GM23248 (cell line): ENCODE data around the gene PPP1R13B. TPM values are rescaled to one million over a fixed set of nuclear protein-coding genes. Genes with fewer than 3 reads are reported as not detected.
A peak's percentile ranks its signal among the peaks of the same experiment; 100 is the strongest.
"Not testable (repeated sequence)": the region's sequence is repeated elsewhere in the genome, so short reads cannot be mapped to it uniquely, and the experiment has no call there.

Experiments used
- DNase-seq: peaks from one replicate; pipeline ENCODE4 v3.0.0-alpha.2; 2015
- H2AFZ ChIP-seq: fragments of 200-600 bp; sonication (generic); 2 replicates; pipeline ENCODE4 v1.6.1; 2016; ENCODE audit warnings: antibody characterized with exemption
- H3F3A ChIP-seq: fragments of 200-600 bp; sonication (generic); 2 replicates; pipeline ENCODE4 v1.6.1; 2016; ENCODE audit warnings: mild to moderate bottlenecking, antibody characterized with exemption, mixed run types; ENCODE audit not compliant: insufficient read depth
- H3K27ac ChIP-seq: fragments of 200-600 bp; sonication (generic); 2 replicates; pipeline ENCODE4 v1.5.1; 2016; ENCODE audit warnings: mild to moderate bottlenecking
- H3K27me3 ChIP-seq: fragments of 200-600 bp; sonication (generic); replicated peaks from 2 replicates; pipeline ENCODE4 v1.6.1; 2016; ENCODE audit warnings: mild to moderate bottlenecking; ENCODE audit not compliant: insufficient read depth
- H3K36me3 ChIP-seq: fragments of 200-600 bp; sonication (generic); 2 replicates; pipeline ENCODE4 v1.6.1; 2016; ENCODE audit warnings: low read depth, mild to moderate bottlenecking
- H3K4me1 ChIP-seq: fragments of 200-600 bp; sonication (generic); 2 replicates; pipeline ENCODE4 v1.6.1; 2016; ENCODE audit warnings: mild to moderate bottlenecking; ENCODE audit not compliant: insufficient read depth
- H3K4me2 ChIP-seq: fragments of 200-600 bp; sonication (generic); one replicate; pipeline ENCODE4 v1.6.1; 2016; ENCODE audit warnings: mild to moderate bottlenecking; ENCODE audit not compliant: unreplicated experiment
- H3K4me3 ChIP-seq: fragments of 200-600 bp; sonication (generic); 2 replicates; pipeline ENCODE4 v1.5.1; 2016; ENCODE audit warnings: mild to moderate bottlenecking
- H3K79me2 ChIP-seq: fragments of 200-600 bp; sonication (generic); 2 replicates; pipeline ENCODE4 v1.6.1; 2016; ENCODE audit warnings: mild to moderate bottlenecking; ENCODE audit not compliant: insufficient read depth
- H3K9ac ChIP-seq: fragments of 200-600 bp; sonication (generic); 2 replicates; pipeline ENCODE4 v1.6.1; 2016; ENCODE audit warnings: mild to moderate bottlenecking
- H3K9me2 ChIP-seq: fragments of 200-600 bp; sonication (generic); 2 replicates; pipeline ENCODE4 v1.6.1; 2016; ENCODE audit warnings: mixed run types, mild to moderate bottlenecking, moderate library complexity; ENCODE audit not compliant: insufficient read depth
- H3K9me3 ChIP-seq: fragments of 200-600 bp; sonication (generic); one replicate; pipeline ENCODE4 v1.6.1; 2017; ENCODE audit warnings: low read depth
- H4K20me1 ChIP-seq: fragments of 200-600 bp; sonication (generic); 2 replicates; pipeline ENCODE4 v1.6.0; 2016; ENCODE audit not compliant: insufficient read depth
- EZH2 ChIP-seq: fragments of 200-600 bp; sonication (generic); IDR thresholded peaks from 2 replicates; pipeline ENCODE4 v1.6.1; 2018; ENCODE audit warnings: antibody characterized with exemption, mild to moderate bottlenecking; ENCODE audit not compliant: insufficient read depth, poor library complexity, severe bottlenecking
- EZH2phosphoT487 ChIP-seq: fragments of 200-600 bp; sonication (generic); IDR thresholded peaks from 2 replicates; pipeline ENCODE4 v1.6.1; 2018; ENCODE audit warnings: antibody characterized with exemption, moderate library complexity, mild to moderate bottlenecking, low read depth; ENCODE audit not compliant: insufficient read depth
- WGBS, 2 experiments: methylation state at CpG; one replicate each; pipeline ENCODE4 v1.1.6; 2015 to 2017; ENCODE audit warnings: low lambda C conversion rate in 2 of 2, low coverage in 1 of 2; ENCODE audit errors: missing lambda C conversion rate in 2 of 2; 5-methylcytosine and 5-hydroxymethylcytosine counted together
- in situ Hi-C: fragments of 300-500 bp; cut with MboI; formaldehyde crosslinking; loops from 2 replicates; pipeline ENCODE4 v1.15.0; 2020
- polyA plus RNA-seq: library from polyadenylated mRNA; unstranded; fragments of >200 nt; fragmentation: Nextera tagmentation; extraction: Ambion mirVana; gene quantifications from 2 replicates; pipeline ENCODE4 v1.2.1, GENCODE V29; 2016
- total RNA-seq: library from RNA; depleted of rRNA; stranded (reverse); fragments of >200 nt; shearing (Covaris generic); gene quantifications from 2 replicates; pipeline ENCODE4 v1.2.3, GENCODE V29; 2014

The PPP1R13B gene
- total and polyA plus RNA-seq, 2 experiments from 2014 or later = 2.0 to 4.6 TPM

DNA sequence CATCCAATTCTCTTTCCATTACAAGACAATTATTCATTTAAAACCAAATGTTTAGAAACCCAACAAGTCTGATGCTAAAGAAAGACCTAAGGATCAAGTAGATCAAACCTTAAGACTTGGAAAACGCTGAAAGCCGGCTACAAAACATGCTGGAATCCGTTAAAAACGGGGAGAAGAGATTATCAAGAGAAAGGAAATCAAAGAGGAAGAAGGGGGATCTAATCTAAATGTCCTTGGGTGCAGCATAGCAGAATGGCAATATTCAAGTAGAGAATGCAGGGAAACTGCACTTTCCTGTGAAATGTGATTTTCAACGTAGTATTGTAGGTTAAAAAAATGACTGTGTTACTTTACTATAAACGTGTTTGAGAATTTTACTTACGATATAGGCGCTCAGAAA lies 1.3 kb downstream of the PPP1R13B start:
- no peak overlapping the region for H3K27ac ChIP-seq
- H3K4me1 ChIP-seq = no peaks in the 10 kb centered on the region; the same call in 1 of the 2 replicates
- no peaks in the 10 kb centered on the region for H3K27me3 ChIP-seq
- H3K9ac ChIP-seq = no peak overlapping the region
- in situ Hi-C loops = no loop called here
- no peaks in the 10 kb centered on the region for H3K9me2 ChIP-seq
- H3F3A ChIP-seq = no peaks in the 10 kb centered on the region
- no peaks in the 10 kb centered on the region for H4K20me1 ChIP-seq
- H3K36me3 ChIP-seq = no peaks in the 10 kb centered on the region
- H3K4me2 ChIP-seq = peak overlapping the region; percentile 69
- 86 to 91% methylated on average over 8 of the region's 8 CpGs for WGBS, 2 experiments
- DNase-seq = no peak
- peak overlapping the region; percentile 90 for H3K4me3 ChIP-seq
- no peak for TF ChIP-seq EZH2phosphoT487
- TF ChIP-seq EZH2 = no peak
- H3K79me2 ChIP-seq = peaks cover 12% of the 10 kb centered on the region; the same call in 1 of the 2 replicates
- H2AFZ ChIP-seq = peak overlapping the region; percentile 90
- no peaks in the 10 kb centered on the region for H3K9me3 ChIP-seq

DNA sequence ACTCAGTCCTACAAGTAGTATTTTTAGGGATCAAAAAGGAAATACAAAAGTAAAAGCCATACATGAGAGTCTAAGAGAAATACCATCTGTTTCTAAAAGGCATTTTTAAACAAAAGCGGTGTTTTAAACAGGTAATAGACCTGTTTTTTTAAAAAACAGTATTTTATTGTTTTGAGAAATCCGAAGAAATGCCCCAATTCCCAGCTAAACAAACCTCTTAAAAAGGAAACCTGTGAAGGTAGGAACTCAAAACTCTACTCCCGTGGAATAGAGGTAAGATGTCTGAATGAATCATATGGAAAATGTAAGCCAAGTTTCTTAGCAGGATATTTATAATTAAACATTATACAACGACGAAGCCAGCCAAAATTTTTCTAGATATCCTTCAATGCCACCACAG lies 2.0 kb downstream of the PPP1R13B start:
- Histone ChIP-seq H4K20me1 (no peaks in the 10 kb centered on the region), H3K36me3 (no peaks in the 10 kb centered on the region), H3K9me3 (no peaks in the 10 kb centered on the region), H3K9me2 (no peaks in the 10 kb centered on the region), H3K4me3 (no peak overlapping the region), H3K4me2 (no peak overlapping the region), H3K4me1 (no peaks in the 10 kb centered on the region; the same call in 1 of the 2 replicates), H2AFZ (no peak overlapping the region), H3K27ac (no peak overlapping the region), H3F3A (no peaks in the 10 kb centered on the region), H3K9ac (no peak overlapping the region), H3K79me2 (peaks cover 12% of the 10 kb centered on the region; the same call in 1 of the 2 replicates), H3K27me3 (no peaks in the 10 kb centered on the region)
- TF ChIP-seq EZH2phosphoT487 (no peak), EZH2 (no peak)
- WGBS, 2 experiments = 97 to 98% methylated on average over 5 of the region's 5 CpGs
- in situ Hi-C loops = no loop called here
- no peak for DNase-seq

DNA sequence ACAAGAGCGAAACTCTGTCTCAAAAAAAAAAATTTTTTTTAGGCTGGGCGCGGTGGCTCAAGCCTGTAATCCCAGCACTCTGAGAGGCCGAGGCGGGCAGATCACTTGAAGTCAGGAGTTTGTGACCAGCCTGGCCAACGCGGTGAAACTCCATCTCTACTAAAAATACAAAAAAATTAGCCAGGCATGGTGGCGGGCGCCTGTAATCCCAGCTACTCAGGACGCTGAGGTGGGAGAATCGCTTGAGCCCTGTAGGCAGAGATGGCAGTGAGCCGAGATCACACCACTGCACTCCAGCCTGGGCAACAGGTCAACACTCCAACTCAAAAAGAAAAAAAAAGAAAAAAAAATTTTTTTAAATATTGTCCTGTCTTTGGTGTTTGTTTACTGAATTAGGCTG lies 6.1 kb downstream of the PPP1R13B start:
- not testable (repeated sequence) for H3F3A ChIP-seq

DNA sequence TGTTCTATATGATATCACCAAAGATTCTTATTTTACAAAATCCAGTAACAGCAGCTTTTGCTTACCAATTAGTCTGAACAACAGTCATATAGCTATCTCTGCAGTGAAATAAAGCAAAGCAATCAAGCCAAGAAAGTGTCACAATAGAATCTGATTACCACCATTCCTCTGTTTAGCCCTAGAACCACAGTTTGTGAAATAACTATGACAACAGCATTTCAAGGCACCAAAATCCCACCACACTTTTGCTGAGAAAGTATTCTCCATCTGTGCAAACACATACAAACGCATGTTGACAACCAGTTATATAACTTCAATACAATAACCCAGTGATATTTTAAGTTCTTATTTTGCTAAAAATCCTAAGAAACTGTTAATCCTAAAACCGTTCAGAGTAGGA lies 7.4 kb downstream of the PPP1R13B start:
- H4K20me1 ChIP-seq = no peaks in the 10 kb centered on the region
- no peaks in the 10 kb centered on the region for H3K4me1 ChIP-seq
- no peak overlapping the region for H3K4me2 ChIP-seq
- H3K9ac ChIP-seq = no peak overlapping the region
- H3K9me2 ChIP-seq = no peaks in the 10 kb centered on the region
- TF ChIP-seq EZH2phosphoT487 (no peak), EZH2 (no peak)
- no peak overlapping the region for H3K27ac ChIP-seq
- H3K9me3 ChIP-seq = no peaks in the 10 kb centered on the region
- no peaks in the 10 kb centered on the region for H3K36me3 ChIP-seq
- H2AFZ ChIP-seq = no peak overlapping the region
- H3K27me3 ChIP-seq = no peaks in the 10 kb centered on the region
- no peak for DNase-seq
- in situ Hi-C loops = no loop called here
- H3F3A ChIP-seq = no peaks in the 10 kb centered on the region
- WGBS, 2 experiments = 94 to 96% methylated on average over 2 of the region's 2 CpGs
- H3K4me3 ChIP-seq = no peak overlapping the region
- peaks cover 25% of the 10 kb centered on the region; the same call in 1 of the 2 replicates for H3K79me2 ChIP-seq

More for the DNA sequence above, 6.1 kb downstream of the PPP1R13B start:
- peaks cover 25% of the 10 kb centered on the region; the same call in 1 of the 2 replicates for H3K79me2 ChIP-seq
- in situ Hi-C loops, H3K9me3 ChIP-seq, H3K9ac ChIP-seq, H3K4me2 ChIP-seq, H4K20me1 ChIP-seq, H3K4me1 ChIP-seq, H3K4me3 ChIP-seq, H3K27me3 ChIP-seq, H3K27ac ChIP-seq, DNase-seq, H2AFZ ChIP-seq, H3K9me2 ChIP-seq, H3K36me3 ChIP-seq: not testable (repeated sequence)
- WGBS, 2 experiments = 93 to 97% methylated on average over 12 of the region's 12 CpGs

DNA sequence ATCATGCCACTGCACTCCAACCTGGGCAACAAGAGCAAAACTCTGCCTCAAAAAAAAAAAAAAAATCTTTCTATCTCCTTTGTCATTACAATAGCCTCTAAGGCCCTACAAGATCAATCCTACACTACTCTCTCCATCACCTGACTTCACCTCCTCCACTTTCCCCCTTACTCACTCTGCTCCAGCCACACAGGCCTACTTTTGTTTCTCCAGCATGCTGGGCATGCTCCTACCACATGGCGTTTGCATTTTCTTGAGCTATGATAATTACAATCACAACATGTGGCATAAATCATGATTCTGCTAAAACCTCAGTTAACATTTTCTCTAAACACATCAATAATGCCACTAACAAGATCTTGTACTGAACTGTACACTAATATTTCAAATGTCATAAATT lies 7.8 kb downstream of the PPP1R13B start:
- no peak overlapping the region for H3K4me2 ChIP-seq
- H3K79me2 ChIP-seq = peaks cover 25% of the 10 kb centered on the region; the same call in 1 of the 2 replicates
- H3K4me3 ChIP-seq = no peak overlapping the region
- H3K9ac ChIP-seq = no peak overlapping the region
- H3K9me3 ChIP-seq = no peaks in the 10 kb centered on the region
- TF ChIP-seq EZH2phosphoT487 (no peak), EZH2 (no peak)
- no peak overlapping the region for H3K27ac ChIP-seq
- no peaks in the 10 kb centered on the region for H3K9me2 ChIP-seq
- in situ Hi-C loops = no loop called here
- H3K27me3 ChIP-seq = no peaks in the 10 kb centered on the region
- no peaks in the 10 kb centered on the region for H3K36me3 ChIP-seq
- no peaks in the 10 kb centered on the region for H3F3A ChIP-seq
- DNase-seq = no peak
- WGBS, 2 experiments = 59 to 64% methylated on average over 1 of the region's 1 CpG
- H3K4me1 ChIP-seq = no peaks in the 10 kb centered on the region
- no peaks in the 10 kb centered on the region for H4K20me1 ChIP-seq
- no peak overlapping the region for H2AFZ ChIP-seq
